Spleen (tissue), 7 donors: ENCODE data around the gene IL36RN.

Source experiments
- POLR2A ChIP-seq, 3 donors: fragments of 450-650 bp; IDR thresholded peaks; one replicate each; pipeline ENCODE4 v1.5.1; 2017; ENCODE audit warnings: antibody characterized with exemption in 3 of 3, mild to moderate bottlenecking in 1 of 3
- POLR2AphosphoS5 ChIP-seq, 3 donors: sonication (generic); formaldehyde crosslinking; IDR thresholded peaks; one replicate each; pipeline ENCODE4 v1.5.1; 2017; ENCODE audit warnings: antibody characterized with exemption in 3 of 3
- TF ChIP-seq, protein P1 (sequence below), 11 experiments: fragments of 200-600 bp in 7 of 11; fragments of 450-650 bp in 4 of 11; sonication (generic) in 4 of 11; IDR thresholded peaks in 8 of 11; conservative IDR thresholded peaks in 3 of 11; 1 replicate in 7 of 11; 2 replicates in 4 of 11; pipeline versions ENCODE4 v1.4.0 to v1.8.0; 2016 to 2021; ENCODE audit warnings: antibody characterized with exemption in 11 of 11, inconsistent platforms in 4 of 11, mild to moderate bottlenecking in 1 of 11
- donor health status: DM: no; HTN: no; CAD: no; lungs with moderate emphysema.
- donor health status: DM: no; HTN: no; CAD: no.
- donor health status: DM: no; HTN: no; CAD: no.

DNA sequence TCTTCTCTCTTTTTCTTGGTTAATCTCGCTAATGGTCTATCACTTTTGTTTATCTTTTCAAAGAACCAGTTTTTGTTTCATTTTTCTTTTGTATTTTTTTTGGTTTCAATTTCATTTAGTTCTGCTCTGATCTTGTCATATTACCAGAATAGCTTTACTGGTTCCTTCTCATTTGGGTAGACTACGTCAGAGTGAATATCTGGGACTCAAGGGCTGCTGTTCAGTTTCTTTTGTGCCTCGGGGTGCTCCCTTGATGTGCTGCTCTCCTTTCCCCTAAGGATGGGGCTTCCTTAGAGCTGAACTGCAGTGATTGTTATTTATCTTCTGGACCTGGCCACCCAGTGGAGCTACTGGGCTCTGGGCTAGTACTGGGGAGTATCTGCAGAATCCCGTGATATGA lies 39.0 kb downstream of the IL36RN start:
- TF ChIP-seq POLR2A (IDR thresholded peaks at IDR 0.05) (no peak), POLR2AphosphoS5 (IDR thresholded peaks at IDR 0.05) (no peak)
- TF ChIP-seq, protein P1, sequence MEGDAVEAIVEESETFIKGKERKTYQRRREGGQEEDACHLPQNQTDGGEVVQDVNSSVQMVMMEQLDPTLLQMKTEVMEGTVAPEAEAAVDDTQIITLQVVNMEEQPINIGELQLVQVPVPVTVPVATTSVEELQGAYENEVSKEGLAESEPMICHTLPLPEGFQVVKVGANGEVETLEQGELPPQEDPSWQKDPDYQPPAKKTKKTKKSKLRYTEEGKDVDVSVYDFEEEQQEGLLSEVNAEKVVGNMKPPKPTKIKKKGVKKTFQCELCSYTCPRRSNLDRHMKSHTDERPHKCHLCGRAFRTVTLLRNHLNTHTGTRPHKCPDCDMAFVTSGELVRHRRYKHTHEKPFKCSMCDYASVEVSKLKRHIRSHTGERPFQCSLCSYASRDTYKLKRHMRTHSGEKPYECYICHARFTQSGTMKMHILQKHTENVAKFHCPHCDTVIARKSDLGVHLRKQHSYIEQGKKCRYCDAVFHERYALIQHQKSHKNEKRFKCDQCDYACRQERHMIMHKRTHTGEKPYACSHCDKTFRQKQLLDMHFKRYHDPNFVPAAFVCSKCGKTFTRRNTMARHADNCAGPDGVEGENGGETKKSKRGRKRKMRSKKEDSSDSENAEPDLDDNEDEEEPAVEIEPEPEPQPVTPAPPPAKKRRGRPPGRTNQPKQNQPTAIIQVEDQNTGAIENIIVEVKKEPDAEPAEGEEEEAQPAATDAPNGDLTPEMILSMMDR (IDR thresholded peaks at IDR 0.05 in 8 of 11, conservative IDR thresholded peaks at IDR 0.05 in 3 of 11) = no peak
